ENCODE results near the gene TBKBP1.
A peak's percentile ranks its signal among the peaks of the same experiment; 100 is the strongest.
"Not testable (repeated sequence)": the region's sequence is repeated elsewhere in the genome, so short reads cannot be mapped to it uniquely, and the experiment has no call there.

The TBKBP1 gene

DNA sequence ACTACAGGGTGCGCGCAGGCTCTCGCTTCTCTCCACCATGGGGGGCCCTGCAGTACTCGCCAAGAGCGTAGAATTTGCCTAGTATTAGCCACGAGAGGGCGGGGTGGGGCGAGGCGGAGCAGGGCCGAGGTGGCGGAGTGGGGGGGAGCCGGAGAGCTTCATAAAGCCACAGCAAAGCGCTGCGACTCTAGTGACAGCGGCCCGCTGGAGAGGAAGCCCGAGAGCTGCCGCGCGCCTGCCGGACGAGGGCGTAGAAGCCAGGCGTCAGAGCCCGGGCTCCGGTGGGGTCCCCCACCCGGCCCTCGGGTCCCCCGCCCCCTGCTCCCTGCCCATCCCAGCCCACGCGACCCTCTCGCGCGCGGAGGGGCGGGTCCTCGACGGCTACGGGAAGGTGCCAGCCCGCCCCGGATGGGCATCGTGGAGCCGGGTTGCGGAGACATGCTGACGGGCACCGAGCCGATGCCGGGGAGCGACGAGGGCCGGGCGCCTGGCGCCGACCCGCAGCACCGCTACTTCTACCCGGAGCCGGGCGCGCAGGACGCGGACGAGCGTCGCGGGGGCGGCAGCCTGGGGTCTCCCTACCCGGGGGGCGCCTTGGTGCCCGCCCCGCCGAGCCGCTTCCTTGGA, 39.2 kb downstream of the TBKBP1 start, which contains the start of gene TBX21:
Gene TBX21 (plus strand): TSS at position 190 of the 627 bp plus-strand sequence. CDS start 219 bp downstream, at position 409.
- peak; percentile 86 for DNase-seq (ENCODE audit: low read depth)

DNA sequence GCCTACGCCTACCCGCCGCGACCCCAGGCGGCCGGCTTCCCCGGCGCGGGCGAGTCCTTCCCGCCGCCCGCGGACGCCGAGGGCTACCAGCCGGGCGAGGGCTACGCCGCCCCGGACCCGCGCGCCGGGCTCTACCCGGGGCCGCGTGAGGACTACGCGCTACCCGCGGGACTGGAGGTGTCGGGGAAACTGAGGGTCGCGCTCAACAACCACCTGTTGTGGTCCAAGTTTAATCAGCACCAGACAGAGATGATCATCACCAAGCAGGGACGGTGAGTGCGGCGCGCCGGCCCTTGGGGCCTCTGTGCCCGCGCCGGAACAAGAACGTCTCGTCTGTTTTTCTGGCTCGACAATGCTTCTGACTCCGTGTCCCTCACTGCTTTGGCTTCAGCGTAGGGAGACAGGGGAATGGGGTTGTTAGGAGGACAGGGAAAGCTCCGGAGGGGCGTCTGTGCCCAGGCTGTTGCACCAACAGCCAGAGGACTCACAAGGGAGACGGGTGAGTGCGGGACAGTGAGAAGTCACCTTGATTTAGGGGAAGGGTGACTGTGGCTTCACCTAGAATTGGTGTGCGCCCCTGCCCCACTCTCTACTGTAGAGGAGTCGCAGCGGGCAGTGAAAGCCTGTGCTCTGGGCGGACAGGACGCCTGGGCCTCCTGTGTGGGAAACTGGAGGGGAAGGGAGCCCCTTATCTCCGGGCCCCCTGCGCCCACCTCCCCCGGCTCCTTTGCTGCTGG, 39.9 kb downstream of the TBKBP1 start:
- DNase-seq (ENCODE audit: low read depth): no peak

DNA sequence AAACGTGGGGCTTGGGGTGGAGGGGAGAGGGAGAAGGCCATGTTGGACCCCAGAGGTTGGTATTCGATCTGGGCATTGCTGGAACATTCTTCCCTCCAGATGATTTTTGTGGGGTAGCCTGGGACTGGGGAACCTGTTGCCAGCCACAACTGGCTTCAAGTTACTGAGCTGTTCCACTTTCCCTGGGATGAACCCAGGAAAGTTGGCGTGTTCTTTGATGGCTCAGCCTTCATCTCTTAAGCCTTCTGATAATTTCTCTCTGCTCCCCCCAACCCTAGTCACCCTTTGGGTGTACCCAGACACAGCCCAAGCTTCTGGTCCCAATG, 41.1 kb downstream of the TBKBP1 start:
- no peak for DNase-seq (ENCODE audit: low read depth)

DNA sequence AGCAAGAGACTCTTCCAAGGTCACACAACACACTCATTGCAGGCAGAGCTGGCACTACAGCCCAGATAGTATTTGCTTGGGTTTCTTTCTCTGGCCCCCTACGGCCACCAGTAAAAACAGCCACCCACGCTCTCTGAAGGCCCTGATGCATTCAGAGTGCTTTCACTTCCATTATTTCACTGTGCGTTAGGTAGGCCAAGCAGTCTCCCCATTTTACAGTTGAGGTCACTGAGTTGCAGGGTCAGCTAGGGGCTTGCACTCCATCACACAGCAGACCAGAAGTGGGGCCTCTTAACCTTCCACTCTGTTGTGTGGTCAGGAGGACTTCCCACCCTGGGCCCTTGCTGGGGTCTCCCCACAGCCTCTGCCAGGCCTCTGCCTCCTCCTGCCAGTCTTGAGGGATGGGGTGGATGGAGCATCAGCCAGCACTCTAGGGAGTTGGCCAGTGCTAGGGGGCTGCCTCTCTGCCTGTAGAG, 41.6 kb downstream of the TBKBP1 start:
- DNase-seq (ENCODE audit: low read depth): no peak

DNA sequence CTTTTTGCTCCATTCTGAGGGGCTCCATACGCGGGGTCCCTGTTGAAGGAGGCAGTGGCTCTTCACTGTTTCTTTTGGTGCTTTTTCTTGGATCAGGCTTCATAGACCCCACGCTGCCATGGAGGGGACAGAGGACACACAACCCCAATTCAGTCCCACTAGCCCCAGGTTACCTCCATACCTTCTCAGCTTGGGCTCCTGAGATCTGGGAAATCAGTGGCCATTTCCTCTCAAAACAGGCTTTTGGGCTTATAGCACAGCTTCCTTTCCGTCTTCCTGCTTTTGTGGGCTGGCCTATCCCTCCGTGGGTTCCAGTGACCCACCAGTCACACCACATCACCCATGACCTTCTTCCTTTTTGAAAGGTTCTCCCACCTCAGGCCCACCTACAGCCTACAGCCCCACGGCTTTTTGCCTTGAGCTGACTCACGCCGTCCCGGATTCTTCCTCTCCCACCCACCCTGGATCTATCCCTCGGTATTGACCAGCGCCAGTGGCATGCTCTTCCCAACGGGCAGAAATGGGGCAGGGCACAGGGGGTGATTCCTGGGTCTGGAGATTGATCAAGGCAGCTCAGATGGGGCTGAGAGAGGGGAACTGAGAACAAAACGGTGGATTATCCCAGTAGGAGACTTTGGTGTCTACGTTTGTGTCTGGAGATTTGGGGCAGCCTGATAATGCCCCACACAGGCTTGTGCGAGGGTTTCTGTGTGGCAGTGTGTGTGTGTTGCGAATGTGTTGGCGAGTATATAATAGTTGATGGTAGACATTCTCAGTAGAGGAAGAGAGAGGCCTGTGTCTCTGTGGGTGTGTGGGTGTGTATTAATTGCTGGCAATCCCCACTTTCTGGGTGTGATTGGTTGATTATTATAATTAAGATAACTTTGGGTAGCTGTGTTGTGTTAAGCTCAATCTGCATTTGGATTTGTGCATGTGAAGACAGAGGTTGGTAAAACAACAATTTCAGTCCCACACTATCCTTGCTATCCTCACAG, 42.8 kb downstream of the TBKBP1 start:
- no peak for DNase-seq (ENCODE audit: low read depth)

DNA sequence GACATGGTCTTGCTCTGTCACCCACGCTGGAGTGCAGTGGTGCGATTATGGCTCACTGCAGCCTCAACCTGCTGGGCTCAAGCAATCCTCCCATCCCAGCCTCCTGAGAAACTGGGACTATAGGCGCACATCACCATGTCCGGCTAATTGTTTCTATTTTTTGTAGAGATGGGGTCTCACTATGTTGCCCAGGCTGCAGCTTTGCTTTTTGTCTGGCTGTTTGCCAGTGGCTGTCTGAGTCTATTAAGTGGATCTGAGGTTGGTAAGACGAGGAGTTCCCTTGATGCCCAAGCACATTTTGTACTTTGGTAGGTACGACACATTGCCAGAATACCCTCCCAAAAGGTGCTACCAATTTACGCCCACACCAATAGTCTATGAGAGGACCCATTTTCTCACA, 44.2 kb downstream of the TBKBP1 start:
- no peak for DNase-seq (ENCODE audit: low read depth)

DNA sequence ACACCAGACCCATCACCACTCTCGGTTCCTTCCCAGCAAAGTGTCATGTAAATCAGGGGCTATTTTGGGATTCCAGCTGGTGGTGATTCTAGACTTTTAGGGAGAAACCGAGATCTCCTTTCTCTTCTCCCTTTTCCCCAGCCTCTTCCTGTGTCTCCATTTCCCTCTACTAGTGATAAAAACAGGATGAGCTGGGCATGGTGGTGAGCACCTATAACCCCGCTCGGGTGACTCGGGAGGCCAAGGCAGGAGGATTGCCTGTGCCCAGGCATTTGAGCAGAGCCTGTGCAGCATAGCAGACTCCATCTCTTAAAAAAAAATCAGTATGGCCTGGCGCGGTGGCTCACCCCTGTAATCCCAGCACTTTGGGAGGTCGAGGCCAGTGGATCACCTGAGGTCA, 45.2 kb downstream of the TBKBP1 start:
- DNase-seq (ENCODE audit: low read depth): no peak

DNA sequence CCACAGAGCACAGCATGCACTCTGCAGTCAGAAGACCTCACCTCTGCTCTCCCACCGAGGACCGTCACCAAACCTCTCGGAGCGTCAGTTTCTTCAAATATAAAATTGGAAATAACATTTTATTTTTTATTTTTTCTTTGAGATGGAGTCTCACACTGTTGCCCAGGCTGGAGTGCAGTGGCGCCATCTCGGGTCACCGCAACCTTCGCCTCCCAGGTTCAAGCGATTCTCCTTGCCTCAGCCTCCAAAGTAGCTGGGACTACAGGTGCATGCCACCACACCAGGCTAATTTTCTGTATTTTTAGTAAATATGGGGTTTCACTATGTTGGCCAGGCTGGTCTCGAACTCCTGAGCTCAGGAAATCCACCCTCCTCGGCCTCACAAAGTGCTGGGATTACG, 46.0 kb downstream of the TBKBP1 start:
- DNase-seq (ENCODE audit: low read depth): not testable (repeated sequence)

DNA sequence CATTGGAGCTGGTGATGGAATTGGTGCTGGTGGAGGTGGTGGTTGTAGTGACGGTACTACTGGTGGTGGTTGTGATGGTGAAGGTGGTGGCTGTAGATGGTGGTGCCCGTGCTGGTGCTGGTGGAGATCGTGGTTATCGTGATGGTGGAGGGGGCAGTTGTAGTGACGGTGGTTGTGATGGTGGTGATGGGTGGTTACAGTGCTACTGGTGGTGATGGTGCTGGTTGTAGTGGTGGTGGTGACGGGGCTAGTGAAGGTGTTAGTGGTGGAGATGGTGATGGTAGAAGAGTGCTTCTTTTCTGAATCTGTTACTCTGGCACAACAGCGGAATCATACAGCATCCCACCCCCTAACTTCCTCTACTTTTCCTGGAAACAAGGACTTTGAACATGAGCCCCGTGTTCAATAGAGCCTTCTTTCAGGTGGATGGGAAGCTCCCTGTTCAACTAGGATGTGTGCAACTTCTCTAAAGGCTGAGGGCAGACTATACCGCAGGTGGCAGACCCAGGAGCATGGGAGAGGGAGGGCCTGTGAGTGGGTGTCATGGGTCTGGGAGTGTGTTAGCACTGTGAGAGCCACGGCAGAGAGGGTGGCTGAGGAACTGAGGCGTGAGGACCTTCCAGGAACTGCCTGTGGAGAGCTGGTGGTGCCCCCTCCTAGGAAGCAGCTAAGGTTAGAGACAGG, 47.3 kb downstream of the TBKBP1 start:
- no peak for DNase-seq (ENCODE audit: low read depth)

DNA sequence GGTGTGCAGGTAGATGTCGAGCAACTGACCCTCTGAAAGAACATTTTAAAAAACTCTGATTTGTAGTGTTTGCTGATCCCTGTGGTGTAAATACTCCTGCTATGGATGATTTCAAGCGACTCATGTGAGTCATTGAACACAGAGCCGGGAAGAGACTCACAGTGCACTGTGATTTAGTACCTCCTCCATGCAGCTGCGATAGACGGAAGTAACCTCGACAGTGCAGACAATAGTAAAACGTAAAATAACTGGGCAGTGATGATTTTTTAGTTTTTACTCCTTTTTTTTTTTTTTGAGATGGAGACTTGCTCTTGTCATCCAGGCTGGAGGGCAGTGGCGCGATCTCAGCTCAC, 47.8 kb downstream of the TBKBP1 start:
- no peak for DNase-seq (ENCODE audit: low read depth)

DNA sequence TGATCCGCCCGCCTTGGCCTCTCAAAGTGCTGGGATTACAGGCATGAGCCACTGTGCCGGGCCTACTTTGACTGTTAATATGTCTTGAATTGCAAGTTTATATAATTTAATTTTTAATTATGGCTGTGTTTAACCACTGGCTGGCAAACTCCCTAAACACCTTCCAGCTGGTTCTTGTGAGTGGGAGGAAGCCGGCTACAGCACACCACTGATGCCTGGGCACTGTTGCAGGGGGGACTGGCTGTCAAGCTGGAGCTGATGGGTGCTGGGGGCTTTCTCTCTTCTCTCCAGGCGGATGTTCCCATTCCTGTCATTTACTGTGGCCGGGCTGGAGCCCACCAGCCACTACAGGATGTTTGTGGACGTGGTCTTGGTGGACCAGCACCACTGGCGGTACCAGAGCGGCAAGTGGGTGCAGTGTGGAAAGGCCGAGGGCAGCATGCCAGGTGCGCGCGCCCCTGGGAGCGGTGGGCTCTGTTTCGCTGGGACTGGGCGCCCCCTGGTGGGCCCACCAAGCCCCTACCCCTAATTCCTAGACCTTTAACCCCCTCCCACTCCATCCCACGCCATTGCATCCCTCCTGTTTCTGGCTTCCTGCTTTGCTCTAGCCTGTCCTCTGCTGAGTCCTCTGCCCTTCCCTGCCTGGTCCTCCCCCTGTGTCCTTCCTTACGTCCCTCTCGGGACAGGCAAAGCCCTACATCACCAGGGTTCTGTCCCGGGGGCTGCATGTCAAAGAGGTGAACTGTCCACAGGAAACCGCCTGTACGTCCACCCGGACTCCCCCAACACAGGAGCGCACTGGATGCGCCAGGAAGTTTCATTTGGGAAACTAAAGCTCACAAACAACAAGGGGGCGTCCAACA, 48.6 kb downstream of the TBKBP1 start:
- DNase-seq (ENCODE audit: low read depth): no peak

DNA sequence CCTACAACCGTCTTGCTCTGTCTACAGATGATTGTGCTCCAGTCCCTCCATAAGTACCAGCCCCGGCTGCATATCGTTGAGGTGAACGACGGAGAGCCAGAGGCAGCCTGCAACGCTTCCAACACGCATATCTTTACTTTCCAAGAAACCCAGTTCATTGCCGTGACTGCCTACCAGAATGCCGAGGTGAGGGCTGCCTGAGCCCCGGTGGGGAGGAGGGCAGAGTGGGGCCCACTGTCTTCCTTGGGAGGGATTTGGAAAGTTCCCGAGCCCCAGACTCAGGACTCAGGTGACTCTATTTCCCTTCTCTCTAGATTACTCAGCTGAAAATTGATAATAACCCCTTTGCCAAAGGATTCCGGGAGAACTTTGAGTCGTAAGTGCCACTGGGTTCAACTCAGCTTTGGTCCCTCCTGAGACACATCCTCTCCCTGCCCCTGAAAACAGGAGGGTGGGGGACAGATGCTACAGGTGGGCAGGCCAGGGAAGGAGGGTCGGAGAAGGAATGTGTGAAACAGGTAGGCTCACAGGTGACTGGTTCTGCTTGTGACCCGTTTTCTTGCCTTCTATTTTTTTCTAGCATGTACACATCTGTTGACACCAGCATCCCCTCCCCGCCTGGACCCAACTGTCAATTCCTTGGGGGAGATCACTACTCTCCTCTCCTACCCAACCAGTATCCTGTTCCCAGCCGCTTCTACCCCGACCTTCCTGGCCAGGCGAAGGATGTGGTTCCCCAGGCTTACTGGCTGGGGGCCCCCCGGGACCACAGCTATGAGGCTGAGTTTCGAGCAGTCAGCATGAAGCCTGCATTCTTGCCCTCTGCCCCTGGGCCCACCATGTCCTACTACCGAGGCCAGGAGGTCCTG, 50.4 kb downstream of the TBKBP1 start:
- DNase-seq (ENCODE audit: low read depth): no peak

DNA sequence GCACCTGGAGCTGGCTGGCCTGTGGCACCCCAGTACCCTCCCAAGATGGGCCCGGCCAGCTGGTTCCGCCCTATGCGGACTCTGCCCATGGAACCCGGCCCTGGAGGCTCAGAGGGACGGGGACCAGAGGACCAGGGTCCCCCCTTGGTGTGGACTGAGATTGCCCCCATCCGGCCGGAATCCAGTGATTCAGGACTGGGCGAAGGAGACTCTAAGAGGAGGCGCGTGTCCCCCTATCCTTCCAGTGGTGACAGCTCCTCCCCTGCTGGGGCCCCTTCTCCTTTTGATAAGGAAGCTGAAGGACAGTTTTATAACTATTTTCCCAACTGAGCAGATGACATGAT, 51.0 kb downstream of the TBKBP1 start:
- DNase-seq (ENCODE audit: low read depth): no peak

DNA sequence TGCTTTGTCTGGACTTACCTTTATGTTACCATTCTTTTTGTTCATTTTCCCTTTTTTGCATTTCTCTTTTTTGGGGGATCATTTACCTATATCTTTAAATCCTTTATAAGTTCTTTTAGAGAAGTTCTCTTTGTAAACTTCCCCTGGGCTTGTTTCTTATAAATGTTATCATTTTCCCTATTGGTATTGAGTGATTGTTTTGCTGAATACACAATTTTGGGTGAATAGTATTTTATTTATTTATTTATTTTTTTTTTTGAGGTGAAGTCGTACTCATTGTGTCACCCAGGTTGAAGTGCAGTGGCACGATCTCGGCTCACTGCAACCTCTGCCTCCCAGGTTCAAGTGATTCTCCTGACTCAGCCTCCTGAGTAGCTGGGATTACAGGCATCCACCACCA, 57.5 kb downstream of the TBKBP1 start:
- no peak for DNase-seq (ENCODE audit: low read depth)

DNA sequence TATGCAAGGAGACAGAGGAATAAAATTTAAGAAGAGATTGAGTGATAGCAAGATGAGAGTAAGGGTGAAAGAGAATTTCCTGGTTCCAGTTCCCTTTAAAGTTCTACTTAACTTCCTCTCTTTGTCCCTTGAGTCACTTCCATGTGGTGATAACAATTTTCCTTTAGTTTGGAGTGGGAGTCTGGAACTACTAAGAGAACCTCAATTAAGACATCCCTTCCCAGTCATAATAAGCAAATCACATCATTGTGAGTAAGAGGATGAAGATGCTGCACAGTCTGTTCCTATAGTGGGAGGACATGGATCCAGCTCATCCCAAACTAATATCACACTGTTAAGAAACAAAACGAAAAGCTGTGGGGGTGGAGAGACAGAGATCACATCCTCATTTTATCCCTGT, 63.4 kb downstream of the TBKBP1 start:
- DNase-seq (ENCODE audit: low read depth): no peak

DNA sequence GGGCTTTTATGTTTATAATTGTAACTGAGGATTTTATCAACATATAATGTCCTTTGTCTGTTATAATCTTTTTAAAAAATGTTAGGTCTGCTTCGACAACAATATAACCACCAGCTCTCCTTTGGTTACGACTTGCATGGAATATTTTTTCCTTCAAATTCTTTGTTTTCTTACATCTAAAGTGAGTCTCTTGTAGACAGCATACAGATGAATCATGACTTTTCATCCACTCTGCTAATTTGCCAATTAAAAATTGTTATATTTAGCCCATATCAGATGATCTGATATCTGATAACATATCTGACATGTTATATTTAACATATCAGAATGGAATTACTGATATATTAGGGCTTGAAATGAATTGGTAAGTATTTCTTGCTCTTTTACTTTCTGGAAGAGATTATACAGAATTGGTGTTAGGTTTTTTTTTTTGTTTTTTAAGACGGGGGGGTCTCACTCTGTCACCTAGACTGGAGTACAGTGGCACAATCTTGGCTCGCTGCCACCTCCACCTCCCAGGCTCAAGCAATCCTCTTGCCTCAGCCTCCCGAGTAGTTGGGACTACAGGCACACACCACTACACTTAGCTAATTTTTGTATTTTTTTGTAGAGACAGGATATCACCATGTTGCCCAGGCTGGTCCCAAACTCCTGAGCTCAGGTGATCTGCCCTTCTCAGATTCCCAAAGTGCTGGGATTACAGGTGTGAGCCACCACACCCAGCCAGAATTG, 66.6 kb downstream of the TBKBP1 start:
- no peak for DNase-seq (ENCODE audit: low read depth)
